ENCODE data around the gene ARL6IP4.

DNA sequence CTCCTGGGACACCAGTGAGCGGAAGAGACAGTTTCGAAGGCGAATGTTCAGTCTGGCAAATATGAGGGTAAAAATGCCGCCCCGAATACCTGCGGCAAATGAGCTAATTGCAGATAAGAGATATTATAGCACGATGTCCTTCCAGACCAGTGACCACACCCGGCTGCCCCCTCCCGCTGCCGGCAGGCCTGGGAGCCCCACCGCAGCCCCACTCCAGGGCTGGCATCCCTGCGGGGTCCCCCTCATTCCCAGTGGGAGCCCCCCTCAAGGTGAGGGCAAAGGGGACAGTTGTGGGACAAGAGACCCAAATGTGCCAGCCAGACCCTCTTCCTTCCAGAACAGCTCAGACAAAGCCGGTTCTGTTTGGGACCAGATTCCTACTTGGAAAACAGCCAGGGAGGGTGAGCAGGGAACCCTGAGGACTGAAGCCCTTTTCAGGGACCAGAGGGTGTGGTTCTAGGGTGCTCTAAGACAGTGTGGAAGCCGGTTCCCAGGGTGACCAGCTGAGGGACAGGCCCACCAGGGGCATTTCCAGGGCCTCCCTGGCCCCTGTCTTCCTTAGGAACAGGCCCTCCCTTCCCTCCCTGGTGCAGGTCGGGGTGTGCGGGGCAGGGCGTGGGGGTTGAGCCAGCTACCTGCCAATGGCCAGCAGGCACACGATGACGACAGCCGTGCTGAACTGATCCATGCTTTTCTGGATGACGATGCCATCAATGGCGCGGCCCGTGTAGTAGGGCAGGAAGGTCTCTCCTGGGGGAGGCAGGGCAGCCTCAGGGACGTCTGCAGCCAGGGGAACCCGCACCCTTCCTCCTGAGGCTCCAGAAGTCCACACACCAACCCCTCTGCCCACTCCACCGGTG is 30.4 kb upstream of the ARL6IP4 start:
- no peak for TF ChIP-seq CHD4 (IDR thresholded peaks at IDR 0.05; ENCODE audit: borderline replicate concordance)
- no peak for TF ChIP-seq POLR2A (IDR thresholded peaks at IDR 0.05; ENCODE audit: low read length)
- no peak for TF ChIP-seq CEBPB (IDR thresholded peaks at IDR 0.05)
- TF ChIP-seq, protein P1, sequence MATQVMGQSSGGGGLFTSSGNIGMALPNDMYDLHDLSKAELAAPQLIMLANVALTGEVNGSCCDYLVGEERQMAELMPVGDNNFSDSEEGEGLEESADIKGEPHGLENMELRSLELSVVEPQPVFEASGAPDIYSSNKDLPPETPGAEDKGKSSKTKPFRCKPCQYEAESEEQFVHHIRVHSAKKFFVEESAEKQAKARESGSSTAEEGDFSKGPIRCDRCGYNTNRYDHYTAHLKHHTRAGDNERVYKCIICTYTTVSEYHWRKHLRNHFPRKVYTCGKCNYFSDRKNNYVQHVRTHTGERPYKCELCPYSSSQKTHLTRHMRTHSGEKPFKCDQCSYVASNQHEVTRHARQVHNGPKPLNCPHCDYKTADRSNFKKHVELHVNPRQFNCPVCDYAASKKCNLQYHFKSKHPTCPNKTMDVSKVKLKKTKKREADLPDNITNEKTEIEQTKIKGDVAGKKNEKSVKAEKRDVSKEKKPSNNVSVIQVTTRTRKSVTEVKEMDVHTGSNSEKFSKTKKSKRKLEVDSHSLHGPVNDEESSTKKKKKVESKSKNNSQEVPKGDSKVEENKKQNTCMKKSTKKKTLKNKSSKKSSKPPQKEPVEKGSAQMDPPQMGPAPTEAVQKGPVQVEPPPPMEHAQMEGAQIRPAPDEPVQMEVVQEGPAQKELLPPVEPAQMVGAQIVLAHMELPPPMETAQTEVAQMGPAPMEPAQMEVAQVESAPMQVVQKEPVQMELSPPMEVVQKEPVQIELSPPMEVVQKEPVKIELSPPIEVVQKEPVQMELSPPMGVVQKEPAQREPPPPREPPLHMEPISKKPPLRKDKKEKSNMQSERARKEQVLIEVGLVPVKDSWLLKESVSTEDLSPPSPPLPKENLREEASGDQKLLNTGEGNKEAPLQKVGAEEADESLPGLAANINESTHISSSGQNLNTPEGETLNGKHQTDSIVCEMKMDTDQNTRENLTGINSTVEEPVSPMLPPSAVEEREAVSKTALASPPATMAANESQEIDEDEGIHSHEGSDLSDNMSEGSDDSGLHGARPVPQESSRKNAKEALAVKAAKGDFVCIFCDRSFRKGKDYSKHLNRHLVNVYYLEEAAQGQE (IDR thresholded peaks at IDR 0.05), result no peak
- TF ChIP-seq USF2 (IDR thresholded peaks at IDR 0.05), result no peak
- TF ChIP-seq CTCF (IDR thresholded peaks at IDR 0.05), result no peak
- TF ChIP-seq SMC3 (IDR thresholded peaks at IDR 0.05), result no peak
- no peak for TF ChIP-seq HMGXB4 (CRISPR knock-in tag; IDR thresholded peaks at IDR 0.05; ENCODE audit: borderline replicate concordance)
- no peak for TF ChIP-seq HDAC2 (IDR thresholded peaks at IDR 0.05)

Data from A549 (cell line).